Stimulated activated CD4-positive, alpha-beta T cell treated with anti-CD3 and anti-CD28 coated beads, Interleukin-2, amount 100 ng/mL, for 48 hours (primary cell): ENCODE measurements around the gene STAG2.
"Not testable (repeated sequence)": the region's sequence is repeated elsewhere in the genome, so short reads cannot be mapped to it uniquely, and the experiment has no call there.

Experiments used
- DNase-seq, 2 donors: peaks; one replicate each; pipeline ENCODE4 v3.0.0-alpha.2; 2020

STAG2 gene

GRCh38 chrX:123961268-123962005 is at the start of gene STAG2:
TSS of gene STAG2 (plus strand) at chrX:123961706. CDS start at chrX:124022628, 60,922 bp downstream.
- peak; percentile 41 to 42 for DNase-seq

GRCh38 chrX:123917069-123917468 is 44.4 kb upstream of the STAG2 start:
- DNase-seq, result no peak

DNA sequence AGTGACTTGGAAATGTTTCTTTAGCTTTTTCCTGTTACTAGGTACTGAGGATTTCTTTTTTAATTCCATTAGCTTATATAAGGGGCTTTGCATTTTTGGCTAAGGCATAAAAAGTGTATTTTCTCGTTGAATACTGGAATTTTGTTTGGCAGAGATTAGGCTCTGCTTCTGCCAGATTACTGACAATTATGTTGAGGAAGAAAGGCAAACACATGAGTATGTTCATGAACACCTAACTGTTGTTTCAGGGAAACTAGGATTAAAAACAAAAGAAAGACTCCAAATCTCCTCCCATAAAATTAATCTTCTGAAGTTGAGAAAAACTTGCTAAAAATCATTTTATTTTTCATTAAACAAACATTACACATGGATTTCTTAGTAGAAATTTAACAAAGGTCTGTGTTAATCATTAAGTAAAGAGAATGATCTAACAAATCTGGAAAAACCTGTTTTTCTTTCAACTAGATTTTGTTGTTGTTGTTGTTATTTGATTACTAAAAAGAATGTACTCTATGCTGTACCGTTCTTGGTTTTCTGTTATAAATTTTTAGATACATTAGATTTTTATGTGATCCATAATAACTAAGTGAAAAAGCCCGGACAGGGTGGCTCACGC is 43.3 kb upstream of the STAG2 start:
- no peak for DNase-seq

- DNase-seq, result no peak
These were observed 41.3 kb upstream of the STAG2 start for GRCh38 chrX:123920105-123920785.

- DNase-seq, result no peak
These were observed 38.3 kb upstream of the STAG2 start for GRCh38 chrX:123923211-123923610.

DNA sequence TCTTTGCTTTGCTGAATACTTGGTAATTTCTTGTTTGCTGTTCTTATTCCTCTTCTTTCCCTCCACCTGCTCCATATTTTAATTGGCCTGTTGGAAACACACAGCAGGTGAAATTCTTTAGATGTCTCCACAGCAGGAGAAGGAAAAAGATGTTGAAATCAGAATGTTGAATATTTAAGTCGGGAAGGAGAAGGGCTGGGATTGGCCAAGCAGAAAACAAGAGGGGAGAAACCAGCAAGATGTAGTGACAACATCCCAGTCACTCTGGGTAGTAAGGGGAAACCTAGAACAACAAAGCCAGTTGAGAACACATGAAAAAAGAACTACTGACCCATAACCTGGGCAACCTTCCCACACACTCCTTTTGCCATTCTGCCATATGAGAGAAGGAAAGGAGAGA is 37.3 kb upstream of the STAG2 start:
- DNase-seq, result no peak

DNA sequence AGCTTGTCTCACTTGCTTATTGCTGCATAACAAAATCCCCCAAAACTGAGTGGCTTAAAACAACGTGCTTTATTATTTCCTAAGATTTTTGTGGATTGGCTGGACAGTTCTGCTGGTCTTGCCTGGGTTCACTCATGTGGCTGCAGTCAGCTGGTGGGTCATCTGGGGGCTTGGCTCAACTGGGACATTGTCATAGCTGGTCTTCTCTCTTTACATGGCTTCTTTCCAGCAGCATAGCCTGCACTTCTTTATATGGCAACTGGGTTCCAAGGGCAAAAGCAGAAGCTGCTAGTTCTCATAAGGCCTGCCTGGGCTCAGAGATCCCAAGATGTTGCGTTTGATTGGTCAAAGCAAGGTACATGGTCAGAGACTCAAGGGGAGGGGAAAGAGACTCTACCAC is 33.7 kb upstream of the STAG2 start:
- no peak for DNase-seq

- DNase-seq, result not testable (repeated sequence)
These were observed 29.5 kb upstream of the STAG2 start for GRCh38 chrX:123932055-123932454.

GRCh38 chrX:123943074-123943473 is 18.4 kb upstream of the STAG2 start:
- no peak for DNase-seq

DNA sequence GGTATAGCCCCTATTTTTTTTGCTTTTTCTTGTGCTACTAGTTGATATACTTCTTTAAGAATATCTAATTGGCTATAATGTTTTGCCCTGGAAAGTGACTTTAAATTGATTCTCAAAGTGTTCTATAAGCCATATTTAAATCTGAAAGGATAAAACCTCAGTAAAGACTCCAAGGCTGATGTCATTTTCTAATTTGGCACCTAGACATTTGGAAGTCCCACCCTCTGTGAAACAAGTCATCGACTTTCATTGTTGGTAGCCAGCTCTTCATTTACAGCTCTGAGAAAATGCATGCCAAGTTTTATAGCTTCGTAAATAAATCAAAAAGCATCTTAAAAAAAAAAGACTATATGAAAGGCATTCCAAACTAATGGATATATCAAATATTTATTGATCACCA is 18.0 kb upstream of the STAG2 start:
- DNase-seq, result no peak

- DNase-seq, result no peak
These were observed 11.7 kb upstream of the STAG2 start for GRCh38 chrX:123949846-123950245.

- DNase-seq, result peak; percentile 1 to 14
These were observed 2.0 kb upstream of the STAG2 start for GRCh38 chrX:123959281-123960063.

DNA sequence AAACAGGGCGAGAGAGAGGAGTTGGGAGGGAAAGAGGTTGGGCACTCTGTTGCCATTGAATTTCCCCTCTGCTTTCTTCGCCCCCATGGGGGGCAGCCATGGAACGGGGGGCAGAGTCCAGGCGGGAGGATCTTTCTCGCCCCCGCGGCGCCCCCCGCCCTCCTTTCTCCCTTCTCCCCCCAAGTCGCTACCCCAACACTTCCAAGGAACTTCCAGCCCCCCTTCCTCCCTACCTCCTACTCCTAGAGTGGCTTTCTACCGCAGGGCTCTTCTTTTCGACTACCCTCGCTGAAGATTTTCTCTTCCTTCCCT is 594 bp upstream of the STAG2 start:
- no peak for DNase-seq

DNA sequence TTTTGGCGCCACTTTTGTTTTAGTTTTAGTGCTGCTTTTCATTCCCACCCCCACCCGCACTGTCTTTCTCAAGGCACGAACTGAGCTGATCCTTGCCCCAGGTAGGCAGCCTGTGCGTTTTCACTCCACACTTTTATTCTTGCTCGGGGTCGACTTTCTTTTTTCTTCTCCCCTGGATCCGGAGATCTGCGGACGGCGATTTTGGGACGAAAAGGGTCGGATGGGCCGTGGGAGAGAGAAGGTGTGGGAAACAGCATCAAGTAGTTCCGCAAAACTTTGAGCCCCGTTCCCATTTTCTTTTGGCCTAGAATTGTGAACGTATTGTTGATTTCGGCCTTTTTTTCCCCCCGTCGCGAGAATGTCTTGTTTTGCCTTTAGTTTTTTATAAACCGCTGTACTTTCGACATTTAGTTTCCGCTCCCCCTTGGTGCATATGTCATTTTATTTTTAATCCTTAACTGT is 531 bp downstream of the STAG2 start:
- no peak for DNase-seq

GRCh38 chrX:123962794-123963373 is 1.4 kb downstream of the STAG2 start:
- DNase-seq, result peak; percentile 63 to 66

DNA sequence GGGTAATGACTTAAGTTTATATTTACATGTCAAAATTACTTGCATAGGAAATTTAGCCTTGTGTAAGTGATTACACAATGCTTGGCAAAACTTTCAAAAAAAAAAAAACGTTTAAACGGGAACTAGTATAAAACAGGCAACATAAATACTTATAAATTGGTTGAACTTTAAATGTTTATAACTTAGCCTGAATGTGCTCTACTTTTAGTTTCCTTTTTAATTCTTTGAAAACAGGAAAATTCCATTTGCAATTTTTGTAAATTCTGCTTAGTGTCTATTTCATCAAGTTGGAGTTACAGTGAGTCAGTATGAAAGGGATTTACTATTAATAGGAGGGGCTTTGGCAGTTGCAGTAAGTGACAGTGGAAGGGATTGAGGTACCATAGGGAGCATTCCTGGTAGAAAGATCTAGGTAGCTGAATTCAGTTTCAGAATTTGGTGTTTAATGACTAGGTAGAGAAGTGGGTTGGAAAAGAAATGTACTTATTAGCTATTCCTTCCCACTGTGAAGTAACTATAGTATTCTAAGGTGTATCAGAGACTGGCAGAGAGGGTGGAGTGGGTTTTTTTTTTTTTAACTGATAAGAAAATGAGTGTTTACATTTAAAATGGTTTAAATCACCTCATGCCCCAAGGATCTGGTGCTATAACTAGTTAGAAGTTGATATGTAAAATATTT is 2.8 kb downstream of the STAG2 start:
- DNase-seq, result no peak

DNA sequence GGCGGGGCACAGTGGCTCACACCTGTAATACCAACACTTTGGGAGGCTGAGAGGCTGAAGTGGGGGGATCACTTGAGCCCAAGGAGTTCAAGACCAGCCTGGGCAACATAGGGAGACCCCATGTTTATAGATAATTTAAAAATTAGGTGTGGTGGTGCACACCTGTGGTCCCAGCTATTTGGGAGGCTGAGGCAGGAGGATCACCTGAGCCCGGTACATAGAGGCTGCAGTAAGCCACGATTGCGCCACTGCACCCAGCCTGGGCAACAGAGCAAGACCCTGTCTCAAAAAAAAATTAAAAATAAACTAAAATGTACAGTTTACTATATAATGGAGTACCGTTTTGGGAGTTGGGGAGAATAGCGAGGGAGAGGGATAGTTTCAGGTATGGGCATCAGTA is 4.2 kb downstream of the STAG2 start:
- DNase-seq, result no peak

DNA sequence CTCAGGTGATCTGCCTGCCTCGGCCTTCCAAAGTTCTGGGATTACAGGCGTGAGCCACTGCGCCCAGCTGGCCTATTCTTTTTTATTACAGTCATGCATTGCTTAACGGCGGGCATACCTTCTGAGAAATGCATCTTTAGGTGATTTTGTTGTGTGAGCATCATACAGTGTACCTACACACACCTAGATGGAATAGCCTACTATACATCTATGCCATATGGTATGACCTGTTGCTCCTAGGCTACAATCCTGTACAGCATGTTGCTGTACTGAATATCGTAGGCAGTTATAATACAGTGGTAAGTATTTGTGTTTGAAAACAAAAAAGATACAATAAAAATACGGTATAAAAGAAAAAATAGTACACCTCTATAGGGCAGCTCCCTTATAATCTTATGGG is 6.0 kb downstream of the STAG2 start:
- no peak for DNase-seq

GRCh38 chrX:123968383-123969050 is 7.0 kb downstream of the STAG2 start:
- no peak for DNase-seq

DNA sequence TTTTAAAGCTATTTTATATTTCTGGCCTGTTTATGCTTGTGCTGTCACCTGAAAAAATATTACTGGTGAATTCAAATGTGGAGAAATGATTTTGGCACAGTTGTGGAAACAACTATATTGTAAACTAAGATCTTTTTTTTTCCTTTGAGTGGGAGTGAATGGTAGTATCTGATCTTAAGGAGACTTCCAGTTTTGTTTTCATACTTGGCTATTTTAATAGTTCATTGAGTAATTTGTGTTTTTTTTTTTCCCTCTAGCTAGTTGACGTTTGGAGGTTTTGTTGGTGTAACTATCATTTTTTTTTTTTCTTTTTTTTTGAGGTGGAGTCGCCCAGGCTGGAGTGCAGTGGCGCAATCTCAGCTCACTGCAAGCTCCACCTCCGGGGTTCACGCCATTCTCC is 10.5 kb downstream of the STAG2 start:
- no peak for DNase-seq

DNA sequence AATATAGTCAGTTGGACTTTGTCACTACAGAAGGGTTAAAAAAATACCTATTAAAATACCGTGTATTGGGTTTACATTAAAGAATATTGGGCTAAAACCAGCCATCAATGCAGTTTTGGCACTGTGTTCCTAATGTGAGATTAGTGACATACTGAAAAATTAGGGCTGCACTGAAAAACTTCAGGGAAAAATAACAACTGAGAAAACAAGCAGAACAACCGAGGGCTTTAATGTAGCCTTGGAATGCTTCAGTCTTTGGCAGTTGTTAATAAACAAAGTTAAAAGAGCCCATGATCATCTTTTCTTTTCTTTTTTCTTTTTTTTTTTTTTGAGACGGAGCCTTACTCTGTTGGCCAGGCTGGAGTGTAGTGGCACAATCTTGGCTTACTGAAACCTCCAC is 12.4 kb downstream of the STAG2 start:
- no peak for DNase-seq

DNA sequence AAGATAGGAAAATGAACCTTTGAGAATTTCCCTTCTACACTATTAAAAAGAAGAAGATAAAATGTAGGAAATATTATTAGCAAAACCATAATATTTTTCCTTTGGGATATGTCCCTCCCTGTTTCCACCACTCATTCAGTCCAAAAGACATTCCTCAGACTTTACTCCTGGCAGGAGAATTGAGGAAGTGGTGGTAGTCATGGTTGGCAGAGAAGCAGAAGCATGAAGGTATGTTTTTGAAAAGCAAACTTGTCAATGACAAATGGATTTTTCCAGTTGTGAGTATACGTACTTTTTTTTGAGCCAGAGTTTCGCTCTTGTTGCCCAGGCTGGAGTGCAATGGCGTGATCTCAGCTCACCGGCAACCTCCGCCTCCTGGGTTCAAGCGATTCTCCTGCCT is 13.7 kb downstream of the STAG2 start:
- no peak for DNase-seq
